GM23338 (cell line): ENCODE results near the gene VWA5A. TPM values are rescaled to one million over a fixed set of nuclear protein-coding genes. Genes with fewer than 3 reads are reported as not detected.

Source experiments
- ATAC-seq: fragments of 200-7000 bp; cut with Tn5 transposase; 3 replicates; pipeline ENCODE4 v1.9.1; 2020
- DNase-seq: peaks from one replicate; pipeline ENCODE4 v3.0.0-alpha.2; 2015; ENCODE audit warnings: low spot score
- H2AFZ ChIP-seq: fragments of 200-600 bp; sonication (generic); 2 replicates; pipeline ENCODE4 v1.8.0; 2016; ENCODE audit warnings: antibody characterized with exemption, mild to moderate bottlenecking, moderate library complexity
- H3F3A ChIP-seq: fragments of 200-600 bp; sonication (generic); replicated peaks from 2 replicates; pipeline ENCODE4 v1.8.0; 2017; ENCODE audit warnings: antibody characterized with exemption, mixed run types, low read depth
- H3K27ac ChIP-seq: fragments of 200-600 bp; sonication (generic); 2 replicates; pipeline ENCODE4 v1.6.1; 2016; ENCODE audit warnings: low read depth
- H3K27me3 ChIP-seq: fragments of 200-600 bp; sonication (generic); 2 replicates; pipeline ENCODE4 v1.8.0; 2016; ENCODE audit warnings: mild to moderate bottlenecking, mixed run types, moderate library complexity; ENCODE audit not compliant: insufficient read depth
- H3K36me3 ChIP-seq: fragments of 200-600 bp; sonication (generic); 2 replicates; pipeline ENCODE4 v1.8.0; 2016; ENCODE audit warnings: mild to moderate bottlenecking; ENCODE audit not compliant: insufficient read depth
- H3K4me1 ChIP-seq: fragments of 200-600 bp; sonication (generic); 2 replicates; pipeline ENCODE4 v1.8.0; 2016; ENCODE audit warnings: mild to moderate bottlenecking, moderate library complexity; ENCODE audit not compliant: insufficient read depth
- H3K4me2 ChIP-seq: fragments of 200-600 bp; sonication (generic); 2 replicates; pipeline ENCODE4 v1.7.1; 2017; ENCODE audit warnings: mixed run types
- H3K4me3 ChIP-seq: fragments of 200-600 bp; sonication (generic); 2 replicates; pipeline ENCODE4 v1.6.1; 2016; ENCODE audit warnings: mixed run types
- H3K79me2 ChIP-seq: fragments of 200-600 bp; sonication (generic); replicated peaks from 2 replicates; pipeline ENCODE4 v1.8.0; 2017; ENCODE audit warnings: mild to moderate bottlenecking; ENCODE audit not compliant: insufficient read depth
- H3K9me2 ChIP-seq: fragments of 200-600 bp; sonication (generic); 2 replicates; pipeline ENCODE4 v1.8.0; 2017; ENCODE audit not compliant: insufficient read depth
- H4K20me1 ChIP-seq: fragments of 200-600 bp; sonication (generic); replicated peaks from 2 replicates; pipeline ENCODE4 v1.8.0; 2017; ENCODE audit warnings: mild to moderate bottlenecking; ENCODE audit not compliant: insufficient read depth
- H3K27ac Mint-ChIP-seq: 2 replicates; pipeline ENCODE4 v1.8.0; 2020; ENCODE audit warnings: inconsistent platforms, mild to moderate bottlenecking, moderate library complexity, mixed read lengths
- H3K27me3 Mint-ChIP-seq: 3 replicates; pipeline ENCODE4 v1.8.0; 2022; ENCODE audit warnings: low read depth, mild to moderate bottlenecking, moderate library complexity, mixed read lengths, inconsistent platforms; ENCODE audit not compliant: insufficient read depth, poor library complexity
- H3K36me3 Mint-ChIP-seq: 3 replicates; pipeline ENCODE4 v1.8.0; 2021; ENCODE audit warnings: low read depth, mild to moderate bottlenecking, inconsistent platforms, moderate library complexity, mixed read lengths
- H3K4me1 Mint-ChIP-seq: 3 replicates; pipeline ENCODE4 v1.8.0; 2020; ENCODE audit warnings: mild to moderate bottlenecking, inconsistent platforms, mixed read lengths
- H3K4me3 Mint-ChIP-seq: 3 replicates; pipeline ENCODE4 v1.8.0; 2021; ENCODE audit warnings: moderate library complexity, mild to moderate bottlenecking, inconsistent platforms, mixed read lengths
- H3K9me3 Mint-ChIP-seq: 3 replicates; pipeline ENCODE4 v1.8.0; 2020; ENCODE audit warnings: moderate library complexity, mild to moderate bottlenecking, inconsistent platforms, mixed read lengths
- CTCF ChIP-seq, 2 experiments: fragments of 200-600 bp in 1 of 2; sonication (generic) in 1 of 2; conservative IDR thresholded peaks; 2 replicates each; pipeline versions ENCODE4 v1.5.1 to v1.6.1; 2016 to 2017; ENCODE audit warnings: antibody characterized with exemption in 2 of 2, low read depth in 2 of 2, mild to moderate bottlenecking in 2 of 2, moderate library complexity in 1 of 2
- EZH2 ChIP-seq: fragments of 200-600 bp; sonication (generic); IDR thresholded peaks from one replicate; pipeline ENCODE4 v1.8.0; 2017; ENCODE audit warnings: antibody characterized with exemption, mild to moderate bottlenecking, low read depth; ENCODE audit not compliant: unreplicated experiment
- POLR2AphosphoS5 ChIP-seq: IDR thresholded peaks from 2 replicates; pipeline ENCODE4 v1.6.1; 2016; ENCODE audit warnings: antibody characterized with exemption, low read depth
- ZNF114 ChIP-seq: fragments of 250-450 bp; sonication (Bioruptor Pico); IDR thresholded peaks from 2 replicates; pipeline ENCODE4 v1.5.0; 2020; ENCODE audit warnings: mild to moderate bottlenecking, moderate library complexity
- ZNF331 ChIP-seq: fragments of 250-450 bp; sonication (Bioruptor Pico); IDR thresholded peaks from 2 replicates; pipeline ENCODE4 v1.5.0; 2020; ENCODE audit warnings: low read depth, mild to moderate bottlenecking, moderate library complexity
- ZNF462 ChIP-seq: fragments of 250-450 bp; sonication (Bioruptor Pico); IDR thresholded peaks from 2 replicates; pipeline ENCODE4 v1.5.0; 2020; ENCODE audit warnings: mild to moderate bottlenecking, moderate library complexity
- polyA plus RNA-seq: library from polyadenylated mRNA; unstranded; fragments of >200 nt; fragmentation: Nextera tagmentation; extraction: Ambion mirVana; gene quantifications from 2 replicates; pipeline ENCODE4 v1.2.1, GENCODE V29; 2016
- total RNA-seq: library from RNA; depleted of rRNA; stranded (reverse); fragments of >200 nt; shearing (Covaris generic); gene quantifications from 2 replicates; pipeline ENCODE4 v1.2.3, GENCODE V29; 2014

Gene VWA5A
- total and polyA plus RNA-seq, 2 experiments from 2014 or later = 10.0 to 13.5 TPM

GRCh38 chr11:124109377-124109776 is 5.9 kb upstream of the VWA5A start:
- Histone ChIP-seq H3F3A (no peaks in the 10 kb centered on the region), H2AFZ (no peak overlapping the region), H3K4me1 (no peaks in the 10 kb centered on the region), H3K36me3 (no peaks in the 10 kb centered on the region), H3K9me2 (no peaks in the 10 kb centered on the region), H3K4me2 (no peak overlapping the region), H4K20me1 (no peaks in the 10 kb centered on the region), H3K27me3 (no peaks in the 10 kb centered on the region), H3K27ac (no peak overlapping the region), H3K79me2 (no peaks in the 10 kb centered on the region), H3K4me3 (no peak overlapping the region)
- H3K4me3 Mint-ChIP-seq = no peak overlapping the region
- no peaks in the 10 kb centered on the region for H3K9me3 Mint-ChIP-seq
- no peak for ATAC-seq
- no peaks in the 10 kb centered on the region for H3K27me3 Mint-ChIP-seq
- no peak for TF ChIP-seq ZNF331 (CRISPR knock-in tag)
- H3K4me1 Mint-ChIP-seq = peaks cover 5% of the 10 kb centered on the region; the same call in 1 of the 3 replicates
- H3K36me3 Mint-ChIP-seq = no peaks in the 10 kb centered on the region
- H3K27ac Mint-ChIP-seq = no peak overlapping the region
- DNase-seq = no peak

GRCh38 chr11:124110201-124110600 is 5.0 kb upstream of the VWA5A start:
- Mint-ChIP-seq H3K9me3 (no peaks in the 10 kb centered on the region), H3K36me3 (no peaks in the 10 kb centered on the region), H3K4me3 (no peak overlapping the region), H3K4me1 (peaks cover 9% of the 10 kb centered on the region; the same call in 1 of the 3 replicates), H3K27me3 (peaks cover 2% of the 10 kb centered on the region), H3K27ac (no peak overlapping the region)
- no peaks in the 10 kb centered on the region for H4K20me1 ChIP-seq
- no peak for TF ChIP-seq ZNF462
- TF ChIP-seq CTCF (conservative IDR thresholded peaks at IDR 0.05; ENCODE audit: low read depth in 2 of 2) = no peak
- no peak for TF ChIP-seq ZNF114 (CRISPR knock-in tag)
- TF ChIP-seq POLR2AphosphoS5 = no peak
- TF ChIP-seq EZH2 = no peak
- H3K4me2 ChIP-seq = no peak overlapping the region
- no peaks in the 10 kb centered on the region for H3K79me2 ChIP-seq
- no peaks in the 10 kb centered on the region for H3K27me3 ChIP-seq
- H2AFZ ChIP-seq = no peak overlapping the region
- H3F3A ChIP-seq = no peaks in the 10 kb centered on the region
- H3K4me1 ChIP-seq = 0 out of 2 replicates have a peak, but pooled peaks cover 3% of the 10 kb centered on the region
- no peaks in the 10 kb centered on the region for H3K36me3 ChIP-seq
- no peak overlapping the region for H3K27ac ChIP-seq
- DNase-seq = no peak
- no peak overlapping the region for H3K4me3 ChIP-seq
- no peak for ATAC-seq
- H3K9me2 ChIP-seq = no peaks in the 10 kb centered on the region
